GM19099 (cell line): ENCODE measurements around the gene IL2RA.

Experiments
- POLR2A ChIP-seq: IDR thresholded peaks from 3 replicates; pipeline ENCODE4 v1.6.1; 2011; ENCODE audit warnings: low read depth; ENCODE audit not compliant: insufficient read length; ENCODE audit errors: extremely low read depth

The IL2RA gene

DNA sequence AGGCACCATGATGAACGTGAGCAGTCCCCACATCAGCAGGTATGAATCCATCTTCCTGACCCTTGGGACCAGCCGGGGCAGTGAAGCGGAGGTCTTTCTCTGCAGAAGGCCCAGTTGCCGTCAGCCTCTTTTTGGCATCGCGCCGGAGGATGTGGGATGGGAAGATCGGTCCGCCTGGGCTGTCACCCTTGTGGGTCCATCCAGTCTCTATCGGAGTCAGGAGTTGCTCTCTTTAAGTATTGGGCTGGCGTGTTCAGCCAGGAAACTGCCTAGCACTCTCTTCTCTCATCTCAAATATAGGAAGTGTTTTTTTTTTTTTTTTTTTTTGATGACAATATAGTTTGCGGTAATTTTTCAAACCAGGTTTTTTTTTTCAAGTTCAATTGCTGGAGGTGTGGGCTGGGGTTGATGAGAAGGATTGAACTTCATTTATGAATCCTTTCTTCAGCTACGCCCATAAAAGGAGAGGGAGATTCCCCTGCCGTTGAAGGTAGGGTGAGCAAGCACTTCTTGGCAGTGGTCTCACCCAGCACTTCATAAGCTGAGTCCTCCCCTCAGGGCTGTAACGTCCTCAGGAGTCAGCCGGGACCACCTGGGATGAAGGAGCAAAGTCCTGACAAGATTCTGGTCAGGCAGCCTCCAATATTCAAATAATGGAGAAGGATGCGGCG lies at the start of gene IL2RA:
TSS of gene IL2RA (minus strand) at position 267 of the 671 bp plus-strand sequence. CDS start at position 51, 216 bp downstream.
- no peak for TF ChIP-seq POLR2A

DNA sequence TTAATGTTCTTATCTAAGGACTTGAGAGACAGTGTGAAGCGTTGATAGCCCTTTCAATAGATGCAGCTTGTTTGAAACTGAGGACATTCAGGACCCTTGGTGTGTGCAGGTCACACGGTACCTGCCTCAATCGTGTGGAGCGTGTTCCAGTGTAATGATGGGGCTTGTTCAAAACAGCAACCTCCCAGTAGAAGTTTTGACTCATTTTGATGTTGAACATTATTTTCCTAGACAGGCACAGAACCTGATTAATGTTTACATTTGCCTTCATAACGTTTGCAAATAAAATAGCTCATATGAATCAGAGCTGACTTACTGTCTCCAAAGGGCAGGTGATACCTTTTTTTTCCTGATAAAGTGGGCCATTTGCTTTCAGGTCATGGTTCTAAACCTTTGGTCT lies 48.0 kb upstream of the IL2RA start:
- no peak for TF ChIP-seq POLR2A

GRCh38 chr10:6109444-6109775 lies 47.2 kb upstream of the IL2RA start:
- TF ChIP-seq POLR2A, result no peak

GRCh38 chr10:6108631-6109443 lies 46.7 kb upstream of the IL2RA start:
- no peak for TF ChIP-seq POLR2A

GRCh38 chr10:6108072-6108471 lies 45.9 kb upstream of the IL2RA start:
- TF ChIP-seq POLR2A, result no peak

GRCh38 chr10:6103591-6103990 lies 41.4 kb upstream of the IL2RA start:
- no peak for TF ChIP-seq POLR2A

- TF ChIP-seq POLR2A, result no peak
These were observed 40.0 kb upstream of the IL2RA start for GRCh38 chr10:6102128-6102527.

- TF ChIP-seq POLR2A, result no peak
These were observed 39.0 kb upstream of the IL2RA start for GRCh38 chr10:6101181-6101580.

DNA sequence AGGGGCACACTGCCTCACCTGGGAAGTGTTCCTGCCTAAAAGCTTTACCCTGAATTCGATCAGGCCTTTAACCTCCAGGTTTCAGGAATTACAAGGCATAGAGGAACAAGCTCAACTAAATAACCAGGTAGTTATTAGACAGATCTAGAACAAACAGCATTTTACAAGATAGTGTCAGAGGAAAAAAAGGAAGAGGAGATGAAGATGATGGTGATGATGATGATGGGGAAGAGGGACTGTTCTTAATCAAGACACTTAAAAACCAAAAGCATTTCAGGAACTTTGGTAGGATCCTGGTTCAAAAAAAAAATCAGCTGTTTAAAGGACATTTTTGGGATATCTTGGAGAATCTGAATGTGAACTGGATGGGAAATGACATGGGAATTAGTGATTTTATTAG lies 38.2 kb upstream of the IL2RA start:
- no peak for TF ChIP-seq POLR2A

DNA sequence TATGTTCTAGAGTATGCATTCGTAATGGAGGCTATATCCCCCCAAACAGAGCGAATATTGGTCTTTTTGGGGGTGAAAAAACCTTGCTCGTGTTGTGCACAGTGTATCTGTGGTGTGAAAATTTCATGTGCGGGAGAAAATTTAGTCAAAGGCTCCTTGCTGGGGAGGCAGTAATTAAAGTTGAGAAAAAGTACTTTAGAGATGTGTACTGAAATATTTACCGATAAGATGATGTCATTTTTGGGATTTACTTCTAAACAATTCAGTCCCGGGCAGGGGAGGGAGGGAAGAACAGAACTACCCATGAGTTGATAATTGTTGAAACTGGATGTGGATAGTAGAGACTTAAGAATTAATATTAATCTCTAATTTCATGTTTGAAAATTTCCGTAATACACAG lies 36.0 kb upstream of the IL2RA start:
- TF ChIP-seq POLR2A, result no peak

GRCh38 chr10:6097063-6097462 lies 34.9 kb upstream of the IL2RA start:
- no peak for TF ChIP-seq POLR2A

DNA sequence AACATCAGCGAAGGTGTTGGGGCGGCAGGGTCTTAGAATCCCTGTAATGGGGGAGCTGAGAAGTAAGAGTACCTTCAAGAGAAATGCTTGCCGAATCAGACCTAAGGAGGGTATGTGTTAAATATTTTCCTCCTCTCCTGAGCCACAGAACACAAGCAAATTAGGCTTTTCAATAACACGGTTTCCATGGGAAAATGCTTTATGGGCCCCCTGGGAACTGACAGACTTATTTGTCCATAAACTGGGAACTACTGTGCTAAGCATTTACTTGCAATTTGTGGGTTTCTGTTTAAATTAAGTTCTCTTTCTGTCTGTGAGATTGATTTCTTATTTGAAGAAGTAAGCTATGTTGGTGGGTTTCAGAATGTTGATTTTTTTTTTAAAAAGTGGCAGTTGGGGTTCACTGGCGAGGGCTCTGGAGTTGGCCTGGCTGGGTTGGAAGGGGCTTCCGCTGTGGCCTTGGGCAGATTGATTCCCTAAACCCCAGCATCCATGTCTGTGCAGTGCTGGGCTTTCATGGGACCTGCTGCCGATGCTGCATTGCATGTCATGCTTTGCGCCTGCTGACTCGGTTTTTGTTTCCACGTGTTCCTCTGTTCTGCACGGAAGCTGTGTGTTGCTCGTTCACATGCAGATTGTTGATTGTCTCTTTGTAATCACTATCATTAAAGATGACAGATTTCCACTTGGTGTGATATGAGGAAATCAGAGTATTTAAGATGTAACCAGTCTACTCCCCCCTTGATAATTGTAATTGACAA lies 33.8 kb upstream of the IL2RA start:
- no peak for TF ChIP-seq POLR2A

DNA sequence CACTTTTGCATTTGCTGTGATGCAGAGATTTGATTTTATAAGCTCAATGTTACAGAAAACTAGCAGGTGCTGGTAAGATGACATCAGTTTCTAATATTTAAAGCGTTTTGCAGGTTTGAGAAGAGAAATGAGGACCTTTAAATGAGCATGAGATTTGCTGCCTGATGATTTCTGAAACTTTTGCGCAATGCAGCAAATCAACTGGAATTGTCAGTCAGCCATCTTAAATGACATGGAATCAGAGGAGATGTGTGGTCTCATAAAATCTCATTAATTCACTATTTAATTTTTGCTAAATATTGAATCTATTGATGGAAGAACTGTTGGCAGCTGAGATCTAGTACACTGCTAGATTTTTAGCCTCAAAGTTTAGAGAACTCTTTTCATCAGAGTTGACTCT lies 30.6 kb upstream of the IL2RA start:
- no peak for TF ChIP-seq POLR2A

DNA sequence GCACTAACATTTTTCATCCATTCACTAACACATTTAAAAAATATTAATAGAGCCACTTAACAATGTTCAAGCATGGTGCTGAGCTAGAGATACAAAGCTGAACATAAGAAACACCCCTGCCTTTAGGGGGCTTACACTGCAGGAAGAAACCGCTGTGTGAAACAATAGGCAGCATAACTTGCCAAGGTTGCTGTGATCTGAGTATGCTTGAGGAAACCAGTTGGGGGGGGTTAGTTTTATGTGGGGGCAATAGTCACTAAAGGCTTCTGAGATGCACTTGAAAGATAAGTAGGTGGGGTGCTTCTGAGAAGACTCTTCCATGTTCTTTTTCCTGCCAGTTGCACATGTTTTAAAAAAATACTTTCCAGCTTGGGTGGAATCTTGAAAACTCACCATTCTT lies 29.5 kb upstream of the IL2RA start:
- no peak for TF ChIP-seq POLR2A

GRCh38 chr10:6089334-6090219 lies 27.4 kb upstream of the IL2RA start:
- TF ChIP-seq POLR2A, result no peak
